ENCODE results near the gene IQSEC1.

The IQSEC1 gene

DNA sequence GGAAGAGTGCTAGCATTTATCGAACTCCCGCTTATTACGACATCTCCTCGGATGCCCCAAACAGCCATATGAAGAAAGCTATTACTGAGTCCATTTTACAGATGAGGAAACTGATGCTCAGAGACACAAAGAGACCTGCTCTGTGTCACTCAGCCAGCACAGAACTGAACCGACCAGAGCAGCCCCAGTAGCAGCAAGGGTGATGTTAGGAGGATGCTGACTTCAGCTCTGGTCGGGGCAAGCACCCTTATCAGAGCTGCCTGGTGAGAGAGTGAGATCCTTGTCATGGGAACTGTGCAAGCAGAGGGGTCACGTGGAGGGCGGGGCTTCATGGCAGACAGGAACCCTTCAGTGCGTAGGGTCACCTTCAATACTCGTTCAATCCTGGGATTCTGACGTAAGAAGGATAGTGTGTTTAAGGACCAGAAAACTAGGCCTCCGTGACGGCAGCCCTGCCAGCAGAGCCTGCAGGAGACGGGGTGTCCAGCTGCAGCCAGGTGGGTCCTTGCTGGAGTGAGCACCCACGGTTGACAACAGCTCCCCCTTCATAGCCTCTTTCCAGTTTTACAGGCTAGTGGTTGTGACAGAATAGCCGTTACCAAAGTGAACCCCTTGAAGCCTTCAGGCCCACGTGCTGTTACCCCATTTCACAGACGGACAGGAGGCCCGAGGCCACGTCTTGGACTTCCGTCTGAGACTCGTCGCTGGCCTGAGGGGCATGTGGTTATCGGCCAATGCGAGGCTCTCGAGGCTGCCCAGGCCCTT is 12.0 kb upstream of the IQSEC1 start:
- no peak for DNase-seq

DNA sequence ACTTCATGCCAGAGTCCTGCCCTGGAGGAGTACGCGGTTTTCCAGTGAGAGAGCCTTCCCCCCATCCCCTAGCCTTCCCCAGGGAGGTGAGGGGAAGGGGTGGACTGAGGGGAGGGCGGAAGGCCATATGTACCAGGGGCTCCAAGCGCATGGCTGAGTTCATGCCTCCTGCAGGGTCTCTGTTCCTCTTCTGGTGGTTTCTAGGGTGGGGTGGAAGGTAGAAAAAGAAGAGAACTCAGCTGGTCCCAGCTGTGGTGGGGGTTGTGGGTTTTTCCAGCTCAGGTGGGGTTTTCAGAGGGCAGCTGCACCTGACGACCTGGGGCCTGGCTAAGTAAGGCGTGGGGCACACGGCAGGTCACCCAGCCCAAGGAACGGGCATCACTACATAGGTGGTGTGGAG is 10.7 kb upstream of the IQSEC1 start:
- DNase-seq = no peak

DNA sequence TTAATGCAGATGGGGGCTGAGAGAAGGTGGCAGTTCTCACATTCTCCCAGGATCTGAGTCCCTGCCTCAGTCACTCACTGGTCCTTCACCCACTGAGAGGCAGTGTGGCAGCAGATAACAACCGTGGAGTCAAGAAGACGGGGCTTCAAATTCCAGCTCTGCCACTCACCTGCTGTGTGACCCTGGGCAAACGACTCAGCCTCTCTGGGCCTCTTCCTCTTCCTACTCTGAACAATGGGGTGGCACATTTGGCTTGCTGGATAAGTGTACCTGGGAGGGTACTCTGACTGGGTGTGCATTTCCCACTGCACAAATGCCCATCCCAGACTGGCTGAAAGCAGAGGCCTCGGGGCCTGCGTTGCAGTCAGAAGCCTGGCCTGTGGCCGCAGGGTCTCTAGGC is 10.0 kb upstream of the IQSEC1 start:
- no peak for DNase-seq

DNA sequence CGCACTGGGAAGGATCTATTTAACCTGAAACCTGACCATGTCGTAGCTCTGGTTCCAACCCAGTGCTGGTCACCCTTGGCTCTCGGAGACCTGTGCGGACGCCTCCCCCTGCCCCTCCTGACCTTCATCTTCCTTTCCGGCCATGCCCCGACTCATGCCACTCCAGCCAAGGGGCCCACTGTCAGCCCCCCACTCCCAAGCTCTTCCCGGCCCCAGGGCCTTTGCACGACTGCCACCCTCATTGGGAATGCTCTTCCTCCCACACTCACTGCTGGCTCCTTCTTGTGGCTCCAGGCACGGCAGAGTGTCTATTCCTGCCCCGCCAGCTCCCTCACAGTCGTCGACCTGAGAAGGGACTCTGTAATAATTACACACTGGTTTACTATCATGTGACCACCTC is 9.4 kb upstream of the IQSEC1 start:
- no peak for DNase-seq

- DNase-seq = no peak
These were observed 8.6 kb upstream of the IQSEC1 start for GRCh38 chr3:13081603-13082360.

DNA sequence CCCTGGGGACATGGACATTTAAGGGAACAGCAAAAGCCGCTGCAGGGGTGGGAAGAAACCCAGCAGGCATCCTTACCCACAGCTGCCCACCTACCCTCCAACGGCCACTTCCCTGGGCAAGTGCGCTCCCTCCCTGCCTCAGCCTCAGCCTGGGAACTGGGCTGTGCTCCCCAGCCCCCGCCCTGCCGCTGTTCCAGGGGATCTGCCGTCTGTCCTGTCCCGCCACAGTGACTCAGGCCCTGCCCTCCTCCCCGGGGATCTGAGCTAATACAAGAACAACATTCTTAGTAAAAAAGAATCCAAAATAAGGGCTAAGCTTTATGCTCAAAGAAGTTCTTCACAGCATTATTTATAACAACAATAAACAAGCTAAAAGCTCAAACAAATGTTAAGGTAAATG is 7.4 kb upstream of the IQSEC1 start:
- no peak for DNase-seq

DNA sequence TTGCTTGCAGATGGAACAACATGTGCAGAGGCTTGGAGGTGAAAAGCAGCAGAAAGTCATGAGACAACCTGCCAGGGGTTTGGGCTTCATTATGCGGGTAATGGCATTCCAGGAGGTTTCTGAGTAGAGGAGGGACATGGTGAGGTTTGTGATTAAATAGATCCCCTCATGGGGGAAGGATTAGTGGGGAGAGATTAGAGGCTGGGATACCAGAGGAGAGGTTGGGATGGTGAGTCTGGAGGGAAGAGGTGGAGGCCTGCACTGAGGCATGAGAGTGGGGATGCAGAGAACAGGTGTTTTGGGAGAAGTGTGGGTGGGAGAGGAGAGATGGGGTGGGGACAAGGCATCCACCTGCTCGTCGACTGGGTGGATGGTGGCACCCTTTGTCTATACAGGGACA is 6.8 kb upstream of the IQSEC1 start:
- no peak for DNase-seq

- no peak for DNase-seq
These were observed 6.3 kb upstream of the IQSEC1 start for GRCh38 chr3:13079510-13079909.

GRCh38 chr3:13079051-13079450 is 5.8 kb upstream of the IQSEC1 start:
- DNase-seq = no peak

- peak; percentile 65 for DNase-seq
These were observed 5.1 kb upstream of the IQSEC1 start for GRCh38 chr3:13078163-13078905.

- peak; percentile 65 for DNase-seq
These were observed 4.4 kb upstream of the IQSEC1 start for GRCh38 chr3:13077431-13078162.

GRCh38 chr3:13075986-13076654 is 2.9 kb upstream of the IQSEC1 start:
- no peak for DNase-seq

GRCh38 chr3:13075318-13075717 is 2.1 kb upstream of the IQSEC1 start:
- DNase-seq = no peak

DNA sequence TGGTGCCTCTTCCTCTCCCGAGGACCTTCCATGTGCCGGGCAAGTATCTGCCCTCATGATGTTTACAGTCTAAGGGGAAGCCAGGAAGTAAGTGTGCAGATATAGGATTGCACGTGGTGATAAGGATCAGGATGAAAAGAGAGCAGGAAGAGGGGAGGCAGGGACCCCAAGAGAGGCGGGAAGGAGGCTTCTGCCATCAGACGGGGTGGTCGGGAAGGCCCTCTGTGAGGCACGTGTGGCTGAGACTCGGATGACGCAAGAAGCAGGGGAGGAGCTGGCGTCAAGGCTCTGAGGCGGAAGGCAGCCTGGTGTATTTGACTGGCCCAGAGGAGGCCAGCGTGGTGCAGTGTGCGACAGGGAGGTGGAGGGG is 762 bp upstream of the IQSEC1 start:
- DNase-seq = no peak

GRCh38 chr3:13072600-13073325 is 466 bp downstream of the IQSEC1 start:
- peak; percentile 56 for DNase-seq

GRCh38 chr3:13072239-13072599 is 1.0 kb downstream of the IQSEC1 start:
- peak; percentile 79 for DNase-seq

DNA sequence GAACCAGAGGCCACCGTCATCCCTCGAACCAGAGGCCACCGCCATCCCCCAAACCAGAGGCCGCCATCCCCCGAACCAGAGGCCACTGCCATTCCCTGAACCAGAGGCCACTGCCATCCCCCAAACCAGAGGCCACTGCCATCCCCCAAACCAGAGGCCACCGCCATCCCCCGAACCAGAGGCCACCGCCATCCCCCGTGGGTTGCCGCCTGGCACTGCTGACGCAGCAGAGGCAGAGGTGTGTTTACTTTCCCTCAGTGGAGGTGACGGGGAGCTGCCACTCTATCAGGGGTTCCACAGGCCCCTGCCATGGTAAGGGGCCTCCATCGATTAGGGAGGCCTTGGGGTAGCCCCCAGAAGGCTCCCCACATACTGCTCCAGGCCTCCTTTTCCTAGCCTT is 1.5 kb downstream of the IQSEC1 start:
- no peak for DNase-seq

GRCh38 chr3:13070391-13071070 is 2.7 kb downstream of the IQSEC1 start:
- no peak for DNase-seq

GRCh38 chr3:13069495-13069894 is 3.7 kb downstream of the IQSEC1 start:
- no peak for DNase-seq

- no peak for DNase-seq
These were observed 4.8 kb downstream of the IQSEC1 start for GRCh38 chr3:13068269-13069010.

DNA sequence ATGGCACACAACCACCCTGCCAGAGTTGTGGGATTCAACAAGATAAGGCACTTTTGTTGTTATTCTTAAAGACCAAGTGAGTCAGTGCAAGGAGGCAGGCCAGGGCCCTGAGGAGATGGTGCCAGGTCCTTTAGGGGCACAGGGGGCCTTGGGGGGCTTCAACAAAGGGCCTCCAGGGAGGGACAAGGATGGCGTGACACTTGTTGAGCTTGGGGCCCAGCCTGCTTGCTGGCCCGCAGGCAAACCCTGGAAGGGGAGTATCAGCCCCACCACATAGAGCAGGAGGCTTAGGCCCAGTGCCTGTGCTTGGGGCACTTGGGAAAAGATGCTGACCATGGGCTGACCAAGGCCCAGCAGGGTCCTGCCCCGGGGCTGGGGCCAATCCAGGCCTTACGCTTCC is 5.5 kb downstream of the IQSEC1 start:
- no peak for DNase-seq
